Hindlimb muscle (tissue), 1 donor: Measurements from ENCODE around the gene TPSAB1. TPM values are rescaled to one million over a fixed set of nuclear protein-coding genes. Genes with fewer than 3 reads are reported as not detected.
"Not testable (repeated sequence)": the region's sequence is repeated elsewhere in the genome, so short reads cannot be mapped to it uniquely, and the experiment has no call there.

Experiments used
- DNase-seq: peaks from one replicate; pipeline ENCODE4 v3.0.0-alpha.2; 2013
- polyA plus RNA-seq: library from polyadenylated mRNA; unstranded; fragments of 120-200 nt; gene quantifications from one replicate; pipeline ENCODE4 v1.2.1, GENCODE V29; 2013; ENCODE audit not compliant: insufficient read length

TPSAB1 gene
- polyA plus RNA-seq, 1 donor: 1.0 TPM

DNA sequence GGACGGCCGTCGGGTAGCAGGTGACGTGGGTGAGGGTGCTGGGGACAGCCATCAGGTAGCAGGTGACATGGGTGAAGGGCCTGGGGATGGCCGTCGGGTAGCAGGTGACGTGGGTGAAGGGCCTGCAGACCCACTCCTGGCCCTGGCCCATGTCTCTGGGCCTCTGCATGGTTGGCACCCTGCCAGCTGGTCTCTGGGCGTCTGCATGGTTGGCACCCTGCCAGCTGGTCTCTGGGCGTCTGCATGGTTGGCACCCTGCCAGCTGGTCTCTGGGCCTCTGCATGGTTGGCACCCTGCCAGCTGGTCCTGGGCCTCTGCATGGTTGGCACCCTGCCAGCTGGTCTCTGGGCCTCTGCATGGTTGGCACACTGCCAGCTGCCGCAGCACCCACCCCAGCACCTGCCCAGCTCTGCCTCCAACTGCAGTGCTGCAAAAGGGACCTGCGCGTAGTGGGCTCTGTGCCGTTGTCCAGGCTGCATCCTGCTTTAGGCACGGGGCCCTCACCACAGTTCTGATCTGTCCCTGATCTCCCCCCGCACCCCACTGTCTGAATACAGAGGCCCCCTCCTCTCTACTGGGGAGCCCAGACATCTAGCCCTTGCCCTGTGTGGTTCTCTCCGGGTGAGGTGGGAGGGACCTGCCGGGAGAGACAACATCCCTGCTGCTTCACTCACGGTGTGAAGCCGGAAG is 31.4 kb downstream of the TPSAB1 start:
- not testable (repeated sequence) for DNase-seq

DNA sequence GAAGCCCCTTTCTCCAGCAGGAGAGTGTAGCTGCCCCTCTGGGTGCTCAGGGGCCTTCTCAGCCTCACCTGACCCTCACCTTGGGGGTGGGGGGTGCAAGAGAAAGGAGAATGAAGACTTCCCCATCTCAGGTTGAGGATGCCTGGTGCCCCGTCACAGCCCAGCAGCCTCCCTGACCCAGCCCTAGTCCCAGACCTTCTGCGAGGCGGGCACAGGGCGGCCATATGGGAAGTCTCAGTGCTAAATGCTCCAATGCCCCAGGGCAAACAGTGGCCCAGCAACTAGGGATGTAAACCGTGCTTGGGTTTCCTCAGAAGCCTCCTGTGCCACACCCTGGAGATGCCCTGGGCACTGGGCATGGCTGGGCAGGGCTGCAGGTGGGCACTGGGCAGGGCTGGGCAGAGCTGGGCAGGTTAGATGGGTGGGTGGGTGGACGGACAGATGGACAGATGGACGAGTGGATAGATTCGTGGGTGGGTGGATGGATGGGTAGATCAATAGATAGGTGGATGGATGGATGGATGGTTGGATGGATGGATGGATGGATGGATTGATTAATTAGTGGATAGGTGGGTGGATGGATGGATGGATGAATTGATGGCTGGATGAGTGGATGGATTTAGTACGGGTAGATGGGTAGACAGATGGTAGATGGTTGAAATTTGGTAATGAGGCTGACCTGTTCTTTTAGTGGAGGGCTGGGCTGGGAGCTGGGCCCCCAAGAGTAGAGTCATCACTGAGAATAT is 32.1 kb downstream of the TPSAB1 start:
- DNase-seq: no peak

DNA sequence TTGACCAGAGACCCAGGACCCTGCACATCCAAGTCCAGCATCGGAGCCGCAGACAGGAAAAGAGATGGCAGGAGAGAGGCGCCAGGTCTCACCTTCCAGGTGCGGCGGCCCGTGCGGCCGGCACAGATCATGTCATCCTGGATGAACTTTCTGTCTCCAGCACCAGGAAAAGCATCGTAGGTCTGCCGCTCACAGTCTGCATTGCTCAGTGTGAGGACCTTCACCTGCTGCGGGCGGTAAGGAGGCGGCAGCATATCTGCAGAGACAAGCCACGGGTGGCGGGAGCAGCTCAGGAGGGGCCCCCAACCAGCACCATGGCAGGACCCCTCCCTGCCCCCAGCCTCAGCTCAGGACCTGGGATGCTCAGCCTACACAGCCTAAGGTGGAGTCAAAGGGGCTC is 33.3 kb downstream of the TPSAB1 start:
- DNase-seq: no peak

DNA sequence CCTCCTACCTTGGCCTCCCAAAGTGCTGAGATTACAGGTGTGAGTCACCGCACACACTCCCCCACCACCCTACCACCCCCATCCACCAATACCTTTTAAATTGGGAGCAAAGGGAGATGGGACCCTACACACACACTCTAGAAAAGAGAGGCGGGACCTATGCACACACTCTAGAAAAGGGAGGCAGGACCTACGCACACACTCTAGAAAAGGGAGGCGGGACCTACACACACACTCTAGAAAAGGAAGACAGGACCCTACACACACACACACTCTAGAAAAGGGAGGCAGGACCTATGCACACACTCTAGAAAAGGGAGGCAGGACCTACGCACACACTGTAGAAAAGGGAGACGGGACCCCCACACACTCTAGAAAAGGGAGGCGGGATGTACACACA is 34.3 kb downstream of the TPSAB1 start:
- no peak for DNase-seq

DNA sequence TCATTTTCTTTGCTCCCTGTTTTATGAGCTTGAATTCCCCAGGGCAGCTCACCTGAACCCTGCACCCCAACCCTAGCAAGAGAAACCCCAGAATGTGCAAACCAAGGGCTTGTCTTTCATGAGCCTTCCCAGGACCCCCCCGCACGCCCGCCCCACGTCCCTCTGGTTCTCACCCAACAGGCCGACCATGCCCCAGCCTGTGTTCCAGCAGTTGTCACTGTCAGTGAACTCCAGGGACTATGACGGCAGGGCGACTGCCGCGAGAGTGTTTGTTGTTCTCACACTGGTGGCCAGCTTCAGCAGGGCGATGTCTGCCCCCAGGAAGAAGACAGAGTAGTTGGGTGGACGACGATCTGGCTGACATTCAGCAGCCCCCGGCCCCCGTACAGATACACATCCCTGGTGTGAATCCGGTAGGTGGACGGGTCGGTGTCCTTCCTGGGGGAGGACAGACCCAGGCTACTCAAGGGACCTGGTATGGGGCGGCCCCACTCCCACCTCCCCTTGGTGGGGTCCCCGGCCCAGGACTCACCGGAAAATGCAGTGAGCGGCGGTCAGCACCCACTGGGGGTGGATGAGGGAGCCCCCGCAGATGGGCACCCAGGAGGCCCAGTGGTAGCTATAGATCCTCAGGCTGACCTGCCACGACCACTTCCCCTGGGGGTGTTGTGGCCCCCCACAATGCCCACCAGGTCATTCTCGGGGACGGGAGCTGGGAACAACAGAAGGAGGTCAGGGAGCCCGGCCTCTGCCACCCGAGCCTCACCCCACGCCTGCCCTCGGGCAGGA is 35.5 kb downstream of the TPSAB1 start:
- DNase-seq: no peak

DNA sequence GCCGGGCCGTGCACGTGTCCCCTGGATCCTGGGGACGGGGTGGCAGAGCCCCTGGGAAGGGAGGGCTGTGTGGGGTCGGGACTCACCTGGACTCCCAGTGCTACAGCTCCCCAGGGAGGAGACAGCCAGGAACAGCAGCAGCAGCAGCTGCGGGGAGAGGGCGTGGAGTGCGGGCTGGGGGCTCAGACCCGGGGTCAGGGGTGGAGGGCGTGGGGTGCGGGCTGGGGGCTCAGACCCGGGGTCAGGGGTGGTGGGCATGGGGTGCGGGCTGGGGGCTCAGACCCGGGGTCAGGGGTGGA is 36.0 kb downstream of the TPSAB1 start:
- no peak for DNase-seq

DNA sequence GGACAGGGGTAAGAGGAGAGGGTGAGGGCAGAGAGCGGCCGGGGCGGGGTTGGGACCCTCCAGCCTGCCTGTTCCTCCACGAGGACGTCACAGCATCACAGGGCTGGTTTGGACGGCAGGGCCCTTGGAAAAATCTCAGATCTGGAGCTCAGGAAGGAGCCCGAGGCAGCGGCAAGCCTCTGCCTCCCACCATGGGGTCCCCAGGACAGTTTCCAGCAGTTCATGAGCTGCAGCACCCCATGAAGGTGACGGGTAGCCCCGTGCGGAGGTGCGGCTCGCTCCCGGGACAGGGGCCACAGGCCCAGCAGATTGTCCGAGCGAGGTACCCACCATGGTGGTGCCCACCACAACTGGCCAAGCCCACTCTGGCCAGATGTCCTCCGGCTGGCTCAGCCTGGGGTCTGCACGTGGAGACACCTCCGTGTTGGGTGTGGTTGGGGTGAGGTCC is 36.7 kb downstream of the TPSAB1 start:
- no peak for DNase-seq

DNA sequence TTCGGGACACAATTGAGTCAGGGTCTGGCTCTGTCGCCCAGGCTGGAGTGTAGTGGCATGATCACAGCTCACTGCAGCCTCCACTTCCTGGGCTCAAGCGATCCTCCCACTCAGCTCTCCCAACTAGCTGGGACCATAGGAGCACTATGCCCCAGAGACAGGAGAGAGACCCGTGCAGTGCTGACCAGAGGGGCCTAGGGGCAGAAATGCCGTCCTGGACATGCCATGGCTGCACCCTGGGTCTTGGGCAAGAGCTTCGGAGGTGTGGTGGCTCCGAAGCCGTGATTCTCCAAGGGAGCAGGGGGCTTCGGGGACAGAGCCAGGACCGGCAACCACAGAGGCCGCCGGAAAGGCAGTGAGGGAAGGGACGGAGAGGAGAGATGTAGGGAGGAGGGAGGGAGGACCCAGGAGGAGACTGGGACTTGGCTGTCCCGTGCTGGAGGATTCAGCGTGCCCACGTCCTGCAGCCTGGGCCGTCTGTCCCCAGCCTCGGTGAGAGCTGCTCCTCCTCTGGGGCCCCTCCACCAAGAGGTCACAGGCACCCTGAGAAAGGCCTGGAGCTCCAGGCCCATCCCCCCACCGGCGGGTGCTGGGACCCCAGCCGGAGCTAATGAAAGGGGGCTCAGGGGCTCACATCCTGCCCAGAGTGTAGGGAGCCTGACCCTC is 37.2 kb downstream of the TPSAB1 start:
- no peak for DNase-seq

DNA sequence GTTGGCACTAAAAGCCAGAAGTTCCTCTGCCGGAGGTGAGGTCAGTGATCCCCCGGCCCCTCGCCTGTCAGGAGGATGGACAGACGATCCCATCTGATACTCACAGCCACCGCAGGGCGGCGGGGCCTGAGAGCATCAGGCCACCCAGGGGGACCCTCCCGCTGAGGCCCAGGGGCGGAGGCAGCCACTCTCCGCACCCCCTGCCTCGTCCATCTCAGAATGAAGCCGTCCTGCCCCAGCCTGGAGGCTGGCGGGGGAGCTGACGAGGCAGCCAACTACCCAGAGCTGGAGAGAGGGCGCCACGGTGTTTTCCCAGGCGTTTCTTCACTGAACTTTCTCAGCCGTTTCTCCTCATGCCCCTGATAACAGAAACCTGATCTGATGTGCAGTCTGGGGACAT is 38.0 kb downstream of the TPSAB1 start:
- no peak for DNase-seq

DNA sequence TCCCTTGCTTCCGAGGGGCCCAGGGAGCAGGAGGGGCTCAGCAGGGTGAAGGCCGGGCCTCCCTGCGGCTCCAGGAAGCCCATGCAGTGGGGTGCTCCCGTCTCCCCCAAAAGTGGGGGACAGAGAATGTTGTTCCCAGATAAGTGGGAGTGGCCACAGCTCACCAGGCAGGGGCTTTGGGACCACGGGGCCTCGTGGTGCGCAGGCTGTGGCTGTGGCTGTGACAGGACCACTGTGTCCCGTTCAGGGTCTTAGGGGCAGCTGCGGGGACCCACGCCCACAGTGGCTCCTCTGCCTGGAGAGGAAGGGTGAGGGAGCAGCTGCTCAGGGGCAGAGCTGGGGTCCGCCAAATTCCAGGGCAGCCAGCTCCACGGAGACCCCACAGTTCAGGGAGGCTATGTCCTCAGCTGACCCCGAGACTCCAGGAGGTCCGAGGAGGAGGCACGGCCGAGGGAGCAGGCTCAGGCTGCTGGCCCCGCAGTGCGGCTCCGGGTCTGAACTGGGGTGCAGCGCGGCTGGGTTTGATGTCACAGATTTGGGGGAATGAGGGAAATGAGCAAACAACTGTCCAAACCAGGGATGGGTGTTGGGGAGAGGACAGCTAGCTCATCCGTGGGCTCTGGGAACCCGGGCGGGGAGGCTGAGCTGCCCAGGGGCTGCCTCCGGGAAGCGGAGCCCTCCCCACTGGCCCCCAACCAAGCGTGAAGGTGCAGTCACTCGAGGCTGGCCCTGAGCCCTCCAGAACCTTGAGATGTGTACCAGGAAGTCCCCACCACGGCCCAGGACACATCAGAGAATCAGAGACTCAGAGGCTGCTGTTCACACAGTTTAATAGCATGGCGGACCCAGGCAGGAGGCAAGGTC is 38.8 kb downstream of the TPSAB1 start:
- DNase-seq: no peak

DNA sequence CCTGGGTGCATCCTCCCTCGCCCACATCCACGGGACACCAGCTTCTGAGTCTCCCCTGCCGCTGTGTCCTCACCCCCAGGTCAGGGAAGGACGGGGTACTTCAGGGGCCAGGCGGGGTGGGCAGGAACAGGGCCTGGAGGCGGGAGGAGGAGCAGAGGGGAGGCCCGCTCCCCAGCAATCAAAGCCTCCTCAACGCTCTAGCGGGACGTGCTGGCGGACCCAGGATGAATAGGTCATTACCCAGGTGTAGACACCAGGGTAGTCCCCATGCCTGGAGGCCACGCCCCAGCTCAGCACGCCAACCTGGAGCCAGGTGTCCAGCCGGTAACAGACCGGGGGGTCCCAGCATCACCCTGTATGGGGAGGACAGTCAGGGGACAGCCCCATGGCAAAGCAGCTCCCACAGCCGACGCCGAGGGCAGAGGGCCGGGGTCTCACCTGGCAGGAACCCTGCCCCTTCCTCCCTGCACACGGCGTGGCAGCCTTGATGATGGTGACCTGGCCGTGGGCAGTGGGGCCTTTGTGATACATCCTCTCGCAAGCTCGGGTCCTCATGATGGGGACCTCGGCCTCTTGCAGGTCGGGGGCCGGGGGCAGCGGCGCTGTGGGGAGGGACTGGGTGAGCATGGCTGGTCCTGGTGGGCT is 39.6 kb downstream of the TPSAB1 start:
- no peak for DNase-seq

DNA sequence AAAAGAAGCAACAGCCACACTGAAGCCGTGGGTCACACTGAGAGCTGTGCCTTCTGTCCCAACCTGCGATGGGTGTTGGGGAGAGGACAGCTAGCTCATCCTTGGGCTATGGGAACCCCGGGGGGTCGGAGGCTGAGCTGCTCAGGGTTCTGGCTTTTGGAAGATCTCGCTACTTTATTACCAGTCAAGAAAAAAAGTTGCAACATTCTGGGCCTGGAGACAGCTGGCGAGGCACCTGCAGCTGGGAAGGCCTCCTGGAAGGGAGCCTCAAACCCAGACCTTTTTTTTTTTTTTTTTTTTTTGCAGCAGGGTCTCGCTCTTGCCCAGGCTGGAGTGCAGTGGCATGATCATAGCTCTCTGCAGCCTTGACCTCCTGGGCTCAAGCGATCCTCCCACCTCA is 40.3 kb downstream of the TPSAB1 start:
- DNase-seq: no peak

DNA sequence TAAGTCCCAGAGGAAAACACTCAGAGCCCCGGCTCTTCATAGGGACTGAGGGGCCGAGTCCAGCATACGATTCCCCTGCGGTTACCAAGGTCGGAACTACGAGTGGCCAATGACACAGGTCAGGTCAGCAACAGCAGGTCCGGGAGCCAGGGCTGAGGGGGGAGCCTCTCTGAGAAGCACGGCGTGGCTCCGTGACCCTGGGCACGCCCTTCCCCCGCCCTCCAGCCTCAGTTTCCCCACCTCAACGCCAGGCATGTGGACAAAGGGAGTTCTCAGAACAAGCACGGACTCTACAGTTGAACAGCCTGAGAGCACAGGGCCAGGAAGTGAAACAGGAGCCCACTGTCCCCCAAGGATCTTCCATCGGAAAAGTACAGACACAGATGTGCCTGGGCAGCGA is 41.0 kb downstream of the TPSAB1 start:
- no peak for DNase-seq

DNA sequence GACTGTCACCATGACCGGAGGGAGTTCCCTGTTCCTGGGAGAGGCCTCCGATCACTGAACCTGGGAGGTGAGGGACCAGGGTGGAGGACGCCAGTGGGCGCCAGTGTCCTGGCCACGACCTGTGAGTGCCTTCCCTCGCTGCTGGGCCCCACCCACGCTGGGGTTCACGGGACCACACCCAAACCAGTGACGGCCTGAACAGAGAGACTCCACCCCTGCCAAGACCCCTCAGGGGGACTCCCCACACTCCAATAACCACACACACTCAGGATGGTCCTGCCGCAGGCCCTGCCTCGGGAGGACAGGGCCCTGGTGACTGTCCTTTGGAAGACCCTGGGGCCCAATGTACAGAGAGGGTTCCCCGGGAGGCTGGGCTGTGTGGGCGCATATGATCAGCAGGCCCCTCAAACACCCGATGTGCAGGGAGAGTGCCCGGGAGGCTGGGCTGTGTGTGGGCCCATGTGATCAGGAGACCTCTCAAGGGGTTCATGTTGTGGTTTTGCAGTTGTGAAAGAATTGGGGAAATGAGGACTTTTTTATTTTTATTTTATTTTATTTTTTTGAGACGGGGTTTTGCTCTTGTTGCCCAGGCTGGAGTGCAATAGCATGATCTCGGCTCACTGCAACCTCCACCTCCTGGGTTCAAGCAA is 41.9 kb downstream of the TPSAB1 start:
- no peak for DNase-seq

DNA sequence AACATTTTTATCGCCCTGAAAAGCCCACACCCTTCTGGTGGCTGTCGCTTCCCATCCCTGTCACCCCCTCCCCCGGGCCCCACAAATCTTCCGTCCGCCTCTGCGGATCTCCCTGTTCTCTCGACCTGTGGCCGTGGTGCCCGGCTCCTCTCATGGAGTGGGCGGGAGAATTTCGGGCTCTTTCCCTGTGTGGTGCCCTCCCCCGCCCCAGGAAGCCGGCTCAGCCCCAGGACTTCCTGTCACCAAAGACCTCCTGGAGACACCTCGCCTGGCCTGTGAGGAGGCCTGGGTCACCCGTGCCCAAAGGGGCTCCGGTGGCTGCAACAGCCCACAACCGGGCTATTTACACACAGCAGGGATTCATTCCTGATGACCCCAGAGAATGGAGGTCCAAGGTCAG is 42.8 kb downstream of the TPSAB1 start:
- no peak for DNase-seq

DNA sequence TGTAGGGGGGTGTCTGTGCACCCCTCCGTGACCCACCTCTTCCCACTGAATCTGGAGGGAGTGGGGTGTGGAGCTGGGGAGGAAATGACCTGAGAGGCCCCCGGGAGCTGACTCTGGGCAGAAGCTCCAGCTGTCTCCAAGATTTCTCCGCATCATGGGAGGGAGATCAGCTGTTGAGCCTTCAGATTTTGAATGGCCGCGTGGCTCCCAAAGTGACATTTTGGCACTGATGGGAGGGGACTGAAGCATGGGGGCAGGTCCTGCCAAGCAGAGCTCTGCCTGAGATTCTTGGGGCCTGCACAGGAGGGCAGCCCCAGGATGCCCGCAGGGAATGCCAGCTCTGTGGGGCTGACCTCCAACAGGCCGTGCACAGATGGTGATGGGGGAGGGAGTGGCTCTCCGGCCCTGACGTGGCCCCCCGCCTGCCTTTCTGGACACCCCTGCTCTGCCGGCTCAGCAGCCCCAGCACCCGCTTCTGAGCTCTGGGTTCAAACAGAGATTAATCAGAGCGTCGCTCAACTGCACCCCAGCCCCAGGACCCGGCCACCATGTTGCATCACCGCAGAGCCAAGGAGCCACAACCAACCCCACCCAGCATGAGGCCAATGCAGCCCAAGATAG is 43.6 kb downstream of the TPSAB1 start:
- DNase-seq: no peak

DNA sequence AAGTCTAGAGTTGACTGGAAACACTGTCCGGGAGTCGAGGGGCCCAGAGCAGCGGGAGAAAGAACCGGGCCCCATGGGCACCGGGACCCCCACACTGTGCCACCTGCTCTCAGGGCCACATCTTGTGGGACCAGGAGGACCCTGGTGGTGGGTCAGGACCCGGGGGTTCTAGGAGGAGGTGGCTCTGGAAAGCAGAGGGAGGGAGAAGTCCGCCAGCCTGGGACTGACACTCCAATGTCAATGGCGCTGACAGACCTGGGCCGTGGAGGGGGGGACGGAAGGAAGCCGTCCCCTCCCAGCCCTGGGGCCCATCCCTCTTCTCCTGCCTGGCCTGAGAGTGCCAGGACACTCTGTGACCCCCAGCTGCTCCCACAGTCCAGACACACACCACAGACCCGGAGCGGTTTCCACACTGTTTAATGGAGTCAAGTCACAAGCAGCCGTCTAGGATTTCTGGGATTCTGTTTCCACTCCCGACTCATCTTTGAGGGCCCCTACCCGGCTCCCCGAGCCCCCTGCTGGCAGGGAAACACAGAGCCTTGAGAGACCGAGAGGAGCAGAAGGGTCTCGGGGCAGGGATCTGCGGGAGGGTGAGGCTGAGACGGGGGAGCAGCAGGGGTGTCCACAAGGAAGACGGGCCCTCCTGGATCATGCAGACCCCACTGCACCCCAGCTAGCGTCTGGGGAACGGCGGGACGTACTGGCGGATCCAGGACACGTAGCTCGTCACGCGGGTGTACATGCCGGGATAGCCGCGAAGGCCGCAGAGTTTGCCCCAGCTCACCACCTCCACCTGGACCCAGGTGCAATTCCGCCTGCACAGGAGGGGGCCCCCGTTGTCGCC is 45.4 kb downstream of the TPSAB1 start:
- DNase-seq: no peak

DNA sequence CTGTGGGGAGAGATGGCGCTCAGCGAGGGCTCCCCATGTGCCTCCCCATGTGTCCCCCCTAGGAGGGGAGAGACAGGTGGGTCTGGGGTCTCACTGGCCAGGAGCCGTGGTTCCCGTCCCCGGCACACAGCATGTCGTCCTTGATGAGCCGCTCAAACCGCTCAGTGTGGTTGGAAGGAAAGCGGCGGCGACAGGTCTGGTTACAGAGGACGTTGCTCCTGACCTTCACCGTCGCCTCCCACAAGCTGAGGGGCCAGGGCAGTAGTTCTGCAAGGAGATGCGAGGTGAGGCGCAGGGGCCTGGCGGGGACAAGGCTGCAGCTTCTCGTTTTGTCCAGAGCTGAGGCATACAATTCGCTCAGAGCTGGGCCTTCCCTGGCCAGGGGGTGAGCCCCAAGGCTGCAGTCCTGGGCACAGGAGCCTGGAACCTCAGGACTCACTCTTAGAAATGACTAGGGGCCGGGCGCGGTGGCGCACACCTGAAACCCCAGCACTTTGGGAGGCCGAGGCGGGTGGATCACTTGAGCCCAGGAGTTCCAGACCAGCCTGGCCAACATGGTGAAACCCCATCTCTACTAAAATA is 46.1 kb downstream of the TPSAB1 start:
- no peak for DNase-seq

DNA sequence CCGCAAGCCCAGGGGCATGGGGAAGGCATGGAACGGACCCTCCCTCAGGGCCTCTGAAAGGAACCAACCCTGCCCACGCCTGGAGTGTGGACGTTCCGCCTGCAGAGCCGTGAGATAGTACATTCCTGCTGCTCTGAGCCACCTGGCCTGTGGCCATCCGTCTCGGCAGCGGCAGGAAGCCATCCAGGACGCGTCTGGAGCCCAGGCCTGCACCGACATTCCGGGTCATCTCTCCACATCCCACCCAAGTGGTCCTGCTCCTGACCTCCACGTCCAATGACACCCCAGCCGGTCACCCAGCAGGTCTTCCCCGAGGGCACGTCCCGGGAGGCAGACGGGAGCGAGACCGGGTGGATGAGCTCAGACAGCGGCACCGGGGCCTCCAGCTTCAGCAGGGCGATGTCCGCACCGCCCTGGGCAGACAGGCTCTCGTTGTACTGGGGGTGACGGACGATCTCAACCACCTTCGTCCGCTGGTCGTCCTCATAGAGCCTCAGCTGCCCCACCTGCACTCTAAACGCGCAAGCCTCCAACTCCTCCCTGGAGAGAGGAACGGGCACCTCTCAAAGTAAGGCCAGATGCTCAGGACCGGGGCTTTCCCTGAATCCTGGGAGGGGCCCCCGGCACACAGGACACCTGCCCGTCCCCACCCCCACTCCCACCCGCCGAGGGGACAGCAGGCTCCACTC is 47.6 kb downstream of the TPSAB1 start:
- no peak for DNase-seq
